HEK293T (cell line): ENCODE measurements around the gene SPNS2.

ENCODE experiments used
- BHLHE40 ChIP-seq: fragments of 450-650 bp; IDR thresholded peaks from 2 replicates; pipeline ENCODE4 v1.6.1; 2016; ENCODE audit warnings: mild to moderate bottlenecking, moderate library complexity, borderline replicate concordance
- CTBP1 ChIP-seq: fragments of 450-650 bp; IDR thresholded peaks from 2 replicates; pipeline ENCODE4 v1.6.1; 2016; ENCODE audit warnings: borderline replicate concordance
- ELF4 ChIP-seq: fragments of 450-650 bp; IDR thresholded peaks from 2 replicates; pipeline ENCODE4 v1.6.1; 2017; ENCODE audit warnings: antibody characterized with exemption
- FOXA1 ChIP-seq: fragments of 450-650 bp; IDR thresholded peaks from 2 replicates; pipeline ENCODE4 v1.6.1; 2016; ENCODE audit warnings: mild to moderate bottlenecking
- FOXK2 ChIP-seq: fragments of 450-650 bp; IDR thresholded peaks from 2 replicates; pipeline ENCODE4 v1.6.1; 2016; ENCODE audit warnings: mild to moderate bottlenecking
- FOXM1 ChIP-seq: fragments of 450-650 bp; IDR thresholded peaks from 2 replicates; pipeline ENCODE4 v1.6.1; 2017; ENCODE audit warnings: mild to moderate bottlenecking, borderline replicate concordance
- HDGF ChIP-seq: fragments of 450-650 bp; IDR thresholded peaks from 2 replicates; pipeline ENCODE4 v1.6.1; 2017; ENCODE audit warnings: antibody characterized with exemption, borderline replicate concordance
- L3MBTL2 ChIP-seq: fragments of 450-650 bp; conservative IDR thresholded peaks from 2 replicates; pipeline ENCODE4 v1.6.1; 2016; ENCODE audit warnings: mild to moderate bottlenecking
- LEF1 ChIP-seq: fragments of 450-650 bp; IDR thresholded peaks from 2 replicates; pipeline ENCODE4 v1.6.1; 2017; ENCODE audit warnings: mild to moderate bottlenecking, borderline replicate concordance
- PKNOX1 ChIP-seq: fragments of 450-650 bp; IDR thresholded peaks from 2 replicates; pipeline ENCODE4 v1.6.1; 2016
- SP1 ChIP-seq: fragments of 450-650 bp; IDR thresholded peaks from 2 replicates; pipeline ENCODE4 v1.6.1; 2017
- SUZ12 ChIP-seq: fragments of 450-650 bp; IDR thresholded peaks from 2 replicates; pipeline ENCODE4 v1.6.1; 2016; ENCODE audit warnings: mild to moderate bottlenecking
- TARDBP ChIP-seq: fragments of 450-650 bp; IDR thresholded peaks from 2 replicates; pipeline ENCODE4 v1.6.1; 2016
- ZNF384 ChIP-seq: fragments of 450-650 bp; IDR thresholded peaks from 2 replicates; pipeline ENCODE4 v1.6.1; 2016

GRCh38 chr17:4576729-4577322 lies 78.1 kb downstream of the SPNS2 start:
- TF ChIP-seq ELF4 (no peak), FOXM1 (no peak), TARDBP (no peak), PKNOX1 (no peak), CTBP1 (no peak), ZNF384 (no peak), SP1 (no peak), LEF1 (no peak), FOXK2 (no peak), SUZ12 (no peak), BHLHE40 (no peak), HDGF (no peak), FOXA1 (no peak), L3MBTL2 (no peak)
